ENCODE measurements around the gene WDR90.

Gene WDR90

DNA sequence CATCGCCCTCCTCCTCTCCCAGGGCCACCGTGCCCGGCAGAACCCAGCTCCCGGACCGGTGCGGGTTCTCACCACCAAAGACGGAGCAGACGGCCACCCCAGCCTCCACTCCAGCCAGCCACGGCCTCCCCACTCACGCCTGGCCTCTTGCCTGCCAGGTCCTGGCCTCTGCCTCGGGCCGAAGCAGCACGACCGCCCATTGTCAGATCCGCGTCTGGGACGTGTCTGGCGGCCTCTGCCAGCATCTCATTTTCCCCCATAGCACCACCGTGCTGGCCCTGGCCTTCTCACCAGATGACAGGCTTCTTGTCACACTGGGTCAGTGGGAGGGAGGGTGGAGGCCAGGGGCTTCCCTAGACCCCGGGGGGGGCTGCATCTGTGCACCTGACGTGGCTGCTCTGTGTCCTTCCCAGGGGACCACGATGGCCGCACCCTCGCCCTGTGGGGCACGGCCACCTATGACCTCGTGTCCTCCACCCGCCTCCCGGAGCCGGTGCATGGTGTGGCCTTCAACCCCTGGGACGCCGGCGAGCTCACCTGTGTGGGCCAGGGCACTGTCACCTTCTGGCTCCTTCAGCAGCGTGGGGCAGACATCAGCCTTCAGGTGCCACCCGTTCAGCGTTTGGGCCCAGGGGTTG is 12.1 kb downstream of the WDR90 start:
- DNase-seq: no peak

DNA sequence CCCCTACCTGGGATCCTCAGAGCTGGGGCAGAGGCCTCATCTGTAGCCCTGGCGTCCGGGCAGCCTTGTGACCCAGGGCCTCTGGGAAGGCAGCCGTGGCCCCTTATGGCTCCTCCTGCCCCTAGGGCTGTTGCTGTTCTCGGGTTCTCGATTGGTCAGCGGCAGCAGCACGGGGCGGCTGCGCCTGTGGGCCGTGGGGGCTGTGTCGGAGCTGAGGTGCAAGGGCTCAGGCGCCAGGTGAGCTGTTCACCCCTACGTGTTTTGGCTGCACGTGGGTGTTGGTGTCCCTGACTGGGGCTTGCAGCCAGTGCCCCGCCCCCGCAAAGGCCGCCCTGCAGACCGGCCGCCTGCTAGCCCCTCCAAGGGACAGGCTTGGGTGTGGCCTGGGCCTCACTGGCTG is 12.9 kb downstream of the WDR90 start:
- no peak for DNase-seq

DNA sequence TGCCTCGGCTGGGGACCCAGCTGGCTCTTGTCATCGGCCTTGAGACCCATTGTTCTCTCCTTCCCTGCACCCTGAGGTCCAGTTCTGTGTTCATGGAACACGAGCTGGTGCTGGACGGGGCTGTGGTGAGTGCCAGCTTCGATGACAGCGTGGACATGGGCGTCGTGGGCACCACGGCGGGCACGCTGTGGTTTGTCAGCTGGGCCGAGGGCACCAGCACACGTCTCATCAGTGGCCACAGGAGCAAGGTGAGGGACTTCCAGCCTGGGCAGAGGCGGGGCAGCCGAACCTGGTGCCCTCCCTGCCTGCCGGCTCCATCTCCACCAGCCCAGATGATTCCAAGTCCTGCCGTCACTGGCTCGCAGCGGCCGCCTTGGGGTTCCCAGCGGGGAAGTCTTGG is 13.4 kb downstream of the WDR90 start:
- no peak for DNase-seq

DNA sequence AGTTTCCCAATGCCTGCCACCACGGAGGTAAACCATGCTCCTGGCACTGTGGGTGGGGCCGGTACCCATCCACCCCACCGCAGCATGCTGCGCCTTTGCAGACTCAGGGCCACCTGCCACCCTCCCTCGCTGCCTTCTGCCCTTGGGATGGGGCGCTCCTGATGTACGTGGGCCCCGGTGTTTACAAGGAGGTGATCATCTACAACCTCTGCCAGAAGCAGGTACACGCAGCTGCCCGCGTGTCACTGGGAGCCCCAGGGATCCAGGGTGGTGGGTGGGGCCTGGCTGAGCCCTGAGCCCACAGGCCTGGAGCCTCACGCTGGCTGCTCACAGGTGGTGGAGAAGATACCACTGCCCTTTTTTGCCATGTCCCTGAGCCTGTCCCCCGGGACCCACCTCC is 17.4 kb downstream of the WDR90 start:
- no peak for DNase-seq

DNA sequence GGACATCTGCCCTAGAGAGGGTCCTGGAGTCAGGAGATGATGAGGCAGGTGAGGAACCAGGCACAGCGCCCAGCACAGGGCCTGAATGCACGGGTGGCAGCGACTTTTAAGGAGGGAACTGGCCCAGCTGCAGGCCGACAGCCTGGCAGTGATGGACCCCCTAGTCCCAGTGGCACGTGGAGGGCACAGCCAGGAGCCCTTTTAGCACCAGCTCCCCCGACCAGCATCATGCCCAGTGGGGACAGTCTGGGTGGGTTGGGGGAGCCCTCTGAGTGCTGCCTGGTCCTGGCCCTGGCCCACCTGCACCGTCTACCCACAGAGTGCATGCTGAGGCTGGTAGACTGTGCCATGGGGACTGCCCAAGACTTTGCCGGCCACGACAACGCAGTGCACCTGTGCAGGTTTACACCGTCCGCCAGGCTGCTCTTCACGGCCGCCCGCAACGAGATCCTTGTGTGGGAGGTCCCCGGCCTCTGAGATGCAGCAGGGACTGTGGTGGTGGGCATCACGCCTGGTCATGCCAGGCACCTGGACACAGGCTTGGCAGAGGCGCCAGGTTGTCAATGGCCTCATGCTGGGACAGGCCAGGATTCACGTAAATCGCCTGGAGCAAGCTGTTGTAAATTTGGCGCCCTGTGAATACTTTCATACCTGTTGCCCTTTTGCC is 18.1 kb downstream of the WDR90 start:
- no peak for DNase-seq

DNA sequence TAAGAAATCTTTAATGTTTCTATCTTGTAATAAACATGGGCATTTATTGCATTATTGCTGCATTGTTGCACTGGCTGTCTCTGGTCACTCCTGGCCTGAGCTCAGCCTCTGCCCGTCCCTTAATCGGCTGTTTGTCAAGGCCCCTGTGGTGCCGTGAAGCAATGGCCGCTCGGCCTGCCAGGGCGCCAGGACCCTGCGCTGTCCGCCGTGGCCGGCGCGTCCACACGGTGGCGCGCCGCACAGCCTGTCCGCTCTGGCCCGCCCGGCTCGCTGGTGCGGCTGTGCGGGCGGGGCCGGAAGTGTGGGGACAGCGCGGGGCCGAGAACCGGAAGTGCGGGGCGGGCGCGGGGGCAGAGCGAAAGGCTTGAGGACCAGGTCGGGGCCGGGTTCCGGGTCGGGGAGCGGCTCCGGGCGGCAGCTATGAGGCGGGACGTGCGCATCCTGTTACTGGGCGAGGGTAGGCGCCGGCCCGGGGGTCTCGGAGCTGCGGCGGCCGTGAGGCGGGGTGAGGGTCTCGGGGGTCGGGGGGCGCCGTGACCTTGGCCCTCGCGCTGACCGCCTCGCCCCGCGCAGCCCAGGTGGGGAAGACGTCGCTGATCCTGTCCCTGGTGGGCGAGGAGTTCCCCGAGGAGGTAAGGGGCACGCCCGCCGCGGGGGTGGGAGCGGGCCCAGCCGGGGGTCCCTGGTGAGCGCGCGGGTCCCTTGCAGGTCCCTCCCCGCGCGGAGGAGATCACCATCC is 18.8 kb downstream of the WDR90 start, which contains the start of gene RHOT2:
Gene RHOT2 (plus strand): TSS at position 353 of the 739 bp plus-strand sequence. CDS start 68 bp downstream, at position 421.
- peak; percentile 96 for DNase-seq

DNA sequence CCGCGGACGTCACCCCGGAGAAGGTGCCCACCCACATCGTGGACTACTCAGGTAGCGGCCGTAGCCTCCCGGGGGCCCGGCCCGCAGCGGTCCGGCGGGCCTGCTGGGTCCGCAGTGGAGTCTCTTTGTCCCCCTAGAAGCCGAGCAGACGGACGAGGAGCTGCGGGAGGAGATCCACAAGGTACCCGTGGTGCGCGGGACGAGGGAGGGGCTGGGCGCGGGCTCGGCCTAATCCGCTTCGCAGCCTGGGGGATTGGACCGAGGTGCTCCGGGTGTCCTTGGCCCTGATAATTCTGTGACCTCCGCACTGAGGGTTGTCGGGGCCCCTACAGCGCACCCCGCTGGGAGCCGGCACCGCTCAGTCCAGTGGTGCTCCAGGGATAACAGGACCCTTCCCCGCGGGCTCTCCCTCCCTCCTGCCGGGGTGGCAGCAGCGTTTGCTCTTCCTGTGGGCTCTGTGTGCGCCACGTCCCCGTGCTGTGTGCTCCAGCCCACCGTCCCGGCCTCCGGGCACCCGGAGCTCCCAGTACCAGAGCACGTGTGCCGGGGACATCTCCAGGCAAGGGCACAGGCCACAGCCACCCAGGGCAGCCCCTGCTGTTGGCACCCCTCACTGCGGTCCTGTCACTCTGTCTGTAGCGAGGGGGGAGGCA is 19.5 kb downstream of the WDR90 start:
- peak; percentile 30 for DNase-seq

DNA sequence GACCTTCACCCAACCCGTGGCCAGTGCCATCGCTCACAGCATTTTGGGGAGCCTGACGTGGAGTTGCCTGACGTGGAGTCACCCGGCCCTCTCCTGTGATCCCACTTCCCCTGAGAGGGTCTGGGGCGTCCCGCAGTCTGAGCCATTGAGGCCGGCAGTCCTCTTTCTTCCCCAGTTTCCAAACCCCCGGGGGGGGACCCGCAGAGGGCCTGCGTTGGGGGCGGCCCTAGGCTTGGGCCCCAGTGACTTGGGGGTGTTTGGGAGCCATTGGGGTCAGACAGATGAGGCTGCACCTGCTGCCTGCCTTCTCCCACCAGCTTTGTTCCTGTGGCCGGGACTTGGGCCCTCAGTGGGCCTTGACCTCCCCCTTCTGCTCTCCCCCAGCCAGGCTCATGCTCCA is 20.5 kb downstream of the WDR90 start:
- no peak for DNase-seq

DNA sequence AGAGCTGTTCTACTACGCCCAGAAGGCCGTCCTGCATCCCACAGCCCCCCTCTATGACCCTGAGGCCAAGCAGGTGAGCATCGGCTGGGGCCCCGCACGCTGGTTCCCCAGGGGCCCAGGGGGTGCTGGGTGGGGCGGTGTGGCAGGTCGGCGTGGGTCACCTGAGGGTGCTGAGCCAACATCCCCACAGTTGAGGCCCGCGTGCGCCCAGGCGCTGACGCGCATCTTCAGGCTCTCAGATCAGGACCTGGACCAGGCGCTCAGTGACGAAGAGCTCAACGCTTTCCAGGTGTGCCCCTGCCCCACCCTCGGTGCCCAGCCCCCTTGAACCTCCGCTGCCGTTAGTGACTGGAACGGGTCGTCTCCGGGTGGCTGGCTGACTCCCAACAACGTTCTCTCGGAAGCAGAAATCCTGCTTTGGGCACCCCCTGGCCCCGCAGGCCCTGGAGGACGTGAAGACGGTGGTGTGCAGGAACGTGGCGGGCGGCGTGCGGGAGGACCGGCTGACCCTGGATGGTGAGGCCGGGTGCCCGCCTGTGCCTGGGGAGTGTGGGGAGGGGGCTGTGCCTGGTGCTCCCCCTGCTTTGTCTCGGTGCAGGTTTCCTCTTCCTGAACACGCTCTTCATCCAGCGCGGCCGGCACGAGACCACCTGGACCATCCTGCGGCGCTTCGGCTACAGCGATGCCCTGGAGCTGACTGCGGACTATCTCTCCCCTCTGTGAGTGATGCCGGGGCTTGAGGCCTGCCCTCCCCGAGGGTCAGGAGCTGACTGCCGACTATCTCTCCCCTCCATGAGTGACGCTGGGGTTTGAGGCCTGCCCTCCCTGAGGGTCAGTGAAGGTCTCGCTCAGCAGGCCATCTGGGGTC is 21.6 kb downstream of the WDR90 start:
- no peak for DNase-seq

DNA sequence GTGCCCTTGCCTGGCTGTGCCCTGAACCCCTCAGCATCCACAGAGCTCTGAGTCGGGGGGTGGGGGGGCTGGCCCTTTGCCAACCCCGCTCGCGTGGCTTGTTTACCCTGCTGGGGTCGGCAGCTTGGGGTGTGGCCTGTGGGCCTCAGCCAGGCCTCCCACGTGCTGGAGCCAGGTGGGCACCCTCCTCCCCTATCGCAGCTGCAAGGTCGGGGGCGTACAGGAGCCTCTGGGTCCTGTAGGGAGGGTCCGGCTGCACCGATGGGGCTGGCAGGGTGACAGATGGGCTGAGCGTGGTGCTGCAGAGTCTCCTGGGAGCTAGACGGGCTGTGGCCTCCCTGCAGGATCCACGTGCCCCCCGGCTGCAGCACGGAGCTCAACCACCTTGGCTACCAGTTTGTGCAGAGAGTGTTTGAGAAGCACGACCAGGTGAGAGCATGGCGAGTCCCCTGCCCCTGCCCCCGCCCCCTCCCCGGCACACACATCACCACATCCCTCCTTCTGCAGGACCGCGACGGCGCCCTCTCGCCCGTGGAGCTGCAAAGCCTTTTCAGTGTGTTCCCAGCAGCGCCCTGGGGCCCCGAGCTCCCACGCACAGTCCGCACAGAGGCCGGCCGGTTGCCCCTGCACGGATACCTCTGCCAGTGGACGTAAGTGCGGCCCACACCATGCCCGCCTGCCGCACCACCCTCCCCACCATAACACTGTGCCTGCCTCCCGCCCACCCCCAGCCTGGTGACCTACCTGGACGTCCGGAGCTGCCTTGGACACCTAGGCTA is 22.4 kb downstream of the WDR90 start:
- no peak for DNase-seq

DNA sequence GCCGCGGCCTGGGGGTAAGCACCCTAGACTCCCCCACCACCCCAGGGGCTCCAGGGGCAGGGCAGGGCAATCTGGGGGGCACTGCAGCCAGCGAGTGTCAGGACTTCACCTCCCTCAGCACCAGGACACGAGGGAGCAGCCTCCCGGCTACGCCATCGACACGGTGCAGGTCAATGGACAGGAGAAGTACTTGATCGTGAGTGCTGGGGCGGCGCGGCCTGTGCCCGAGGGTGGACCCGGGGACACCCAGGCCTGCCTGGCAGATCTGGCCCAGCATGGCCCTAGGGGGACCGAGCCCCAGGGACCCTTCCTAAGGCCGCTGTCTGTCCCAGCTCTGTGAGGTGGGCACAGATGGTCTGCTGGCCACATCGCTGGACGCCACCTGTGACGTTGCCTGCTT is 23.2 kb downstream of the WDR90 start:
- DNase-seq: no peak

DNA sequence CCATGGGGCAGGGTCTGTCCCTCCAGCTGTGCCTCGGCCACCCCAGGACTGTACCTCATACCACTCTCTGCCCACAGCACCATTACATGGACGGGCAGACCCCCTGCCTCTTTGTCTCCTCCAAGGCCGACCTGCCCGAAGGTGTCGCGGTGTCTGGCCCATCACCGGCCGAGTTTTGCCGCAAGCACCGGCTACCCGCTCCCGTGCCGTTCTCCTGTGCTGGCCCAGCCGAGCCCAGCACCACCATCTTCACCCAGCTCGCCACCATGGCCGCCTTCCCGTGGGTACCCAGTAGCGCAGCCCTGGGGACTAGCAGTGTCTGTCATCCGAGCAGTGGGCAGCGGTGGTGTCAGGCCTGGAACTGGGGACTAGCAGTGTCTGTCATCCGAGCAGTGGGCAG is 23.7 kb downstream of the WDR90 start:
- DNase-seq: no peak

DNA sequence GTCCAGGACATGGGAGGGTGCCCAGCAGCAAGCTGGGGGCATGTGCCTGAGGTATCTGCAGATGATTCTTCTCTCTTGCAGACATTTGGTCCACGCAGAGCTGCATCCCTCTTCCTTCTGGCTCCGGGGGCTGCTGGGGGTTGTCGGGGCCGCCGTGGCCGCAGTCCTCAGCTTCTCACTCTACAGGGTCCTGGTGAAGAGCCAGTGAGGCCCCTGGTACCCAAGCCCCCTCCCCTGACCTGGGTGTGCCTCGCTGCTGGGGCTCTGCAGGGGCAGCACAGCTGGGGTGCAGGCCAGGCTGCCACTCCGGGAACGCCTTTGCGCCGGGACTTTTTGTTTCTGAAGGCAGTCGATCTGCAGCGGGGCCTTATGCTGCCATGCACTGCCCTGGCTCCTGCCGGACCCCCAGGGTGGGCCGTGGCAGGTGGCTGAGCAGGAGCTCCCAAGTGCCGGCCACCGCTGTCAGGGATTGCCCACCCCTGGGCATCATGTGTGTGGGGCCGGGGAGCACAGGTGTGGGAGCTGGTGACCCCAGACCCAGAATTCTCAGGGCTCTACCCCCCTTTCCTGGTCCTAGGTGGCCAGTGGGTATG is 24.3 kb downstream of the WDR90 start:
- DNase-seq: no peak

DNA sequence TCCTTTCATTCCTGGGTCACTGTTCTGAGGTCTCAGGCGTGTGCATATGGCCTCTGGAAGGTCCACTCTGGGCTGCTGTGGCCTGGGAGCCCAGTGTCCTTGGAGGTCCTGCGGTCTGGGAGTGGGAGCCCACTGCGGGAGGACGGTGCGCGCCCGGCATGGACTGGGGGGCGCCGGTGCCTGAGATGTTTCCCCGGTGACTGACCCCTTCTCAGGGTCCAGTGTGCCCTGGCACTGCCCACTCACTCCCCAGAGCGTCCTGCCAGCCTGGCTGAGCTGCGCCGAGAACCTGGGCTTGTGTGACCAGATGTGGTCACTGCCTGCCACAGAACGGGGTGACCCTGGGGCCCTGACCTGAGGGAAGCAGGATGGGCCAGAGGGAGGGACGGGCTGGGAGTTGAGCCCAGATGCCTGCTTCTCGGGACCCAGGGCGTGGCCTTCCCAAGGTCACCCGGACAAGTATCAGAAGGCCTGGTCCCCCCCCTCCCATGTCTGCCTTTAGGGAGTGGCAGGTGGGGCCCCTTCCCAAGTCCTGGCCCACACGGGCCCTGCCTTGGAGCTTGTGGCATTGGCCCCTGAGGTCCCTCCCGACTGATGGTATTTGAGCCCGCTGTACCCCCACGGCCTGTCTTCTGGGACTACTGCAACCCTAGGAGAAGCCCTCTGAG is 25.2 kb downstream of the WDR90 start:
- no peak for DNase-seq

DNA sequence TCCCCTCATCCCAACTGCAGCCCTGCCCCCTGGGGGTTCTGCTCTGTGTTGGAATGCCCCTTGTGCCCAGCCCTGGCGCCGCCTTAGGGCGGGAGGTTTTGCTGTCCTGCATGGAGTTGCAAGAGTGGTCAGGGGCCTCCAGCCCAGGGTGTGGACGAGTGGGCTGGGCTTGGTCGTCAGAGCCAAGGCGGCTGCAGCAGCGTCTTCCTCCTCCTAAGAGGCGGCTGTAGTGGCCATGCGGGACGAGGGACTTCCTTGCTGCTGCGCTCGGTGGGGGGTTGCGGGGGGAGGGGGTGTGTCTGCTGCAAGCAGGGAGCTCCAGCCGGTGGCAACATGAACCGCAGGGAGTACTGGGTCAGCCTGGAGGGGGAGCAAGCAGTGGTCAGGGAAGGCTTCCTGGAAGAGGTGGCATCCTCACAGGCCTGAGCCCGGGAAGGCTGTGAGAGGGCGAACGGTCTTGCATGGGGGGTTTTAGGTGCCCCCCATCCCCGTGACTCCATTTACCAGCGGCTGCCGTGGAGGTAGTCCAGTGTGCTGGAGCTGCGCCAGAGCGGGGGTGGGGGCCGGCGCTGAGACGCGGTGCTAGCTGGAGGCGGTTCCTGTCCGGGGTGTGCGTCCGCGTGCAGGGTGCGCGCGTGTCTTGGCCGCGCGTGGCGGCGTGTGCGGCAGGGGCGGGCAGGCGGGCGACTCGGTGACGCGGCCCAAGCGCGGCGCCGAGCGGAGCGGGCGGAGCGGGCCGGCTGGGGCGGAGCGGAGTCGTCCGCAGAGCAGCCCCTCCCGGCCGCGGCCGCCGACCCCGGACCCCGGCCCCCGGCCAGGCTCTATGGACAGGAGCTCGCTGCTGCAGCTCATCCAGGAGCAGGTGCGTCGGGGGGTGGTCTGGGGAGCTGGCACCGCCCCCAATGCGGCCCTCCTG is 26.1 kb downstream of the WDR90 start, which contains the start of gene RHBDL1:
Gene RHBDL1 (plus strand): TSS at position 704 of the 916 bp plus-strand sequence. CDS start 120 bp downstream, at position 824.
- peak; percentile 28 for DNase-seq

DNA sequence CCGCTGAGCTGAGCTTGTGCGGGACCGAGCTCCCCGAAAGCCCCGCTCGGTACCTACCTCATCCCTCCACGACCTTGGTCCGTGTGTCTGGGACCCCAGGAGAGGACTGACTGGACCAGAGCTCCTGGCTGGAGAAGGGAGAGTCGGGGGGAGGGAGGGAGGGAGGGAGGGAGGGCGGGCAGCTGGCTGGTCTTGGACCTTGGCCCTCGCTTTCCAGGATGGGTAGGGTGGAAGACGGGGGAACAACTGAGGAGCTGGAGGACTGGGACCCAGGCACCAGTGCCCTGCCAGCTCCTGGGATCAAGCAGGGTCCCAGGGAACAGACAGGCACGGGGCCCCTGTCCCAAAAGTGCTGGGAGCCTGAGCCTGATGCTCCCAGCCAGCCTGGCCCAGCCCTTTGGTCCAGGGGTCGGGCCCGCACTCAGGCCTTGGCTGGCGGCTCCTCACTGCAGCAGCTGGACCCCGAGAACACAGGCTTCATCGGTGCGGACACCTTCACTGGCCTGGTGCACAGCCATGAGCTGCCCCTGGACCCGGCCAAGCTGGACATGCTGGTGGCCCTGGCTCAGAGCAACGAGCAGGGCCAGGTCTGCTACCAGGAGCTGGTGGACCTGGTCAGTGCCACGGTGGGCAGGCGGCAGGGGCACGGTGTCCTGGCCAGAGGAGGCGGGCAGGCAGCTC is 26.9 kb downstream of the WDR90 start:
- no peak for DNase-seq

DNA sequence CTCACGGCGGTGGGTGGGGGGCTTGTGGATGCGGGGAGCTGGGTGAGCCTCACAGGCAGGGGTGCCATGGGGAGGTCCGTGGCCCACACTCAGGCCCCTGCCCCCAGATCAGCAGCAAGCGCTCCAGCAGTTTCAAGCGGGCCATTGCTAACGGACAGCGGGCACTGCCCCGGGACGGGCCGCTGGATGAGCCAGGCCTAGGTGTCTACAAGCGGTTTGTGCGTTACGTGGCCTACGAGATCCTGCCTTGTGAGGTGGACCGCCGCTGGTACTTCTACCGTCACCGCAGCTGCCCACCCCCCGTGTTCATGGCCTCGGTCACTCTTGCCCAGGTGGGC is 27.4 kb downstream of the WDR90 start:
- DNase-seq: no peak

DNA sequence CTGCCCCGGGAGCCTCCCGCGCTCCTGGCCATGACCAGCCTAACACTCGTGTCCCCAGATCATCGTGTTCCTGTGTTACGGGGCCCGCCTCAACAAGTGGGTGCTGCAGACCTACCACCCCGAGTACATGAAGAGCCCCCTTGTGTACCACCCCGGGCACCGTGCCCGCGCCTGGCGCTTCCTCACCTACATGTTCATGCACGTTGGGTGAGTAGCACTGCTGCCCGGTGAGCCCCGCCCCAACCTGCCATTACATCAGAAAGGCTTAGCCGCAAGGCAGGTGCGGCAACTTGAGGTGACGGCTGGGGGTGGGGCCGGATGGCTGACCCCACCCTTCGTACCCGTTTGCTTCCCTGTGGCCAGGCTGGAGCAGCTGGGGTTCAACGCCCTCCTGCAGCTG is 27.7 kb downstream of the WDR90 start:
- no peak for DNase-seq

All from activated CD4-positive, alpha-beta T cell treated with anti-CD3 and anti-CD28 coated beads, Interleukin-2, Interleukin-6, amounts not matched to agents 100 ng/mL and 50 ng/mL, durations not matched to agents 16 hours and 8 hours (primary cell).